B cell (primary cell): ENCODE measurements around the gene CALN1. TPM values are rescaled to one million over a fixed set of nuclear protein-coding genes. Genes with fewer than 3 reads are reported as not detected.

Experiments used
- ATAC-seq: fragments of 200-7000 bp; cut with Tn5 transposase; one replicate; pipeline ENCODE4 v1.10.0; 2021; ENCODE audit warnings: low read depth, mild to moderate bottlenecking, moderate number of reproducible peaks, moderate library complexity
- CTCF ChIA-PET: fragments of 350-600 bp; sonication (Branson Sonifier 250); formaldehyde crosslinking; loops from one replicate; lab custom pipeline; 2021; ENCODE audit warnings: antibody characterized with exemption, inconsistent platforms; lab: Charles Lee
- POLR2A ChIA-PET: fragments of 350-600 bp; sonication (Branson Sonifier 250); formaldehyde crosslinking; loops from one replicate; lab custom pipeline; 2021; ENCODE audit warnings: antibody characterized with exemption; lab: Charles Lee
- DNase-seq: peaks from one replicate; pipeline ENCODE4 v3.0.0; 2013
- H2AFZ ChIP-seq: 2 replicates; pipeline ENCODE4 v1.6.1; 2012; ENCODE audit warnings: mild to moderate bottlenecking, low read depth, low read length; ENCODE audit not compliant: insufficient read depth, poor library complexity, severe bottlenecking
- H3K27ac ChIP-seq, 2 donors: 1 replicate in 1 of 2; 2 replicates in 1 of 2; pipeline ENCODE4 v1.5.1; 2012 to 2013; ENCODE audit warnings: low read length in 2 of 2, mild to moderate bottlenecking in 2 of 2, moderate library complexity in 1 of 2
- H3K27me3 ChIP-seq, 4 experiments: fragments of 200-600 bp in 1 of 4; sonication (generic) in 1 of 4; replicated peaks in 1 of 4; 1 replicate in 2 of 4; 2 replicates in 2 of 4; pipeline versions ENCODE4 v1.6.1 to v1.7.0; 2013 to 2016; ENCODE audit warnings: low read length in 3 of 4, mild to moderate bottlenecking in 2 of 4, mixed read lengths in 1 of 4, moderate library complexity in 1 of 4; ENCODE audit not compliant: insufficient read depth in 4 of 4, control insufficient read depth in 3 of 4; ENCODE audit errors: control extremely low read depth in 1 of 4
- H3K36me3 ChIP-seq, 2 experiments: replicated peaks in 1 of 2; 1 replicate in 1 of 2; 2 replicates in 1 of 2; pipeline versions ENCODE4 v1.6.1 to v1.7.1; 2013; ENCODE audit warnings: low read length in 1 of 2; ENCODE audit not compliant: insufficient read depth in 2 of 2, control insufficient read depth in 1 of 2; ENCODE audit errors: control extremely low read depth in 1 of 2, extremely low read depth in 1 of 2
- H3K4me1 ChIP-seq, 2 donors: fragments of 200-600 bp in 1 of 2; sonication (generic) in 1 of 2; 1 replicate in 1 of 2; 2 replicates in 1 of 2; pipeline versions ENCODE4 v1.5.1 to v1.6.1; 2013 to 2017; ENCODE audit warnings: low read length in 2 of 2; ENCODE audit not compliant: control insufficient read depth in 2 of 2, insufficient read depth in 2 of 2
- H3K4me2 ChIP-seq: replicated peaks from 2 replicates; pipeline ENCODE3; 2012; ENCODE audit warnings: mild to moderate bottlenecking, low read depth, low read length; ENCODE audit not compliant: poor library complexity, severe bottlenecking
- H3K4me3 ChIP-seq, 5 experiments: fragments of 200-600 bp in 1 of 5; sonication (generic) in 1 of 5; 1 replicate in 3 of 5; 2 replicates in 2 of 5; pipeline versions ENCODE4 v1.5.1 to v1.7.0; 2011 to 2016; ENCODE audit warnings: low read length in 4 of 5, mild to moderate bottlenecking in 4 of 5, low read depth in 2 of 5, control low read depth in 1 of 5, moderate library complexity in 1 of 5; ENCODE audit not compliant: insufficient read depth in 1 of 5; ENCODE audit errors: control extremely low read depth in 1 of 5, extremely low read depth in 1 of 5
- H3K79me2 ChIP-seq: fragments of 200-600 bp; sonication (generic); one replicate; pipeline ENCODE4 v1.6.0; 2016; ENCODE audit warnings: low read length; ENCODE audit not compliant: control insufficient read depth, insufficient read depth
- H3K9ac ChIP-seq: fragments of 200-600 bp; sonication (generic); 2 replicates; pipeline ENCODE4 v1.6.1; 2017; ENCODE audit warnings: mild to moderate bottlenecking, low read length, moderate library complexity
- H3K9me3 ChIP-seq, 3 donors: one replicate each; pipeline versions ENCODE4 v1.6.1 to v1.7.1; 2013; ENCODE audit warnings: low read length in 2 of 3; ENCODE audit not compliant: control insufficient read depth in 2 of 3, insufficient read depth in 1 of 3; ENCODE audit errors: control extremely low read depth in 1 of 3
- H4K20me1 ChIP-seq: 2 replicates; pipeline ENCODE4 v1.6.0; 2012; ENCODE audit warnings: mild to moderate bottlenecking, low read length; ENCODE audit not compliant: insufficient read depth, control insufficient read depth, poor library complexity, severe bottlenecking
- H3K27ac Mint-ChIP-seq: one replicate; pipeline ENCODE4 v1.8.0; 2021; ENCODE audit warnings: mixed read lengths
- H3K27me3 Mint-ChIP-seq: one replicate; pipeline ENCODE4 v1.8.0; 2021; ENCODE audit warnings: mixed read lengths
- H3K4me1 Mint-ChIP-seq: one replicate; pipeline ENCODE4 v1.8.0; 2021; ENCODE audit warnings: mixed read lengths
- H3K4me3 Mint-ChIP-seq: one replicate; pipeline ENCODE4 v1.8.0; 2021; ENCODE audit warnings: mixed read lengths
- H3K9me3 Mint-ChIP-seq: one replicate; pipeline ENCODE4 v1.8.0; 2022; ENCODE audit warnings: mixed read lengths; ENCODE audit not compliant: insufficient read depth
- EZH2 ChIP-seq: IDR thresholded peaks from 2 replicates; pipeline ENCODE4 v1.6.1; 2012; ENCODE audit warnings: borderline replicate concordance, low read depth, mild to moderate bottlenecking, moderate library complexity, low read length; ENCODE audit not compliant: insufficient read depth, poor library complexity, severe bottlenecking
- WGBS: methylation state at CpG from one replicate; pipeline ENCODE4 v1.1.5; 2013; ENCODE audit warnings: missing lambda C conversion rate; ENCODE audit not compliant: insufficient coverage; 5-methylcytosine and 5-hydroxymethylcytosine counted together
- intact Hi-C: fragments of 100-400 bp; cut with micrococcal nuclease; formaldehyde crosslinking; loops from one replicate; pipeline ENCODE4 v1.10.0; 2022
- polyA plus RNA-seq: library from polyadenylated mRNA; depleted of rRNA; stranded (reverse); fragments of >200 nt; gene quantifications from 2 replicates; pipeline ENCODE4 v1.2.3, GENCODE V29; 2012
- total RNA-seq, 2 donors: library from RNA; stranded (reverse); fragments of 120-200 nt in 1 of 2; gene quantifications; 1 replicate in 1 of 2; 2 replicates in 1 of 2; pipeline versions ENCODE4 v1.2.3 to v1.2.4, GENCODE V29; 2013 to 2022
- TF ChIP-seq, protein P1 (sequence below): fragments of 200-600 bp; IDR thresholded peaks from one replicate; pipeline ENCODE4 v1.8.0; 2022; ENCODE audit warnings: antibody characterized with exemption, mild to moderate bottlenecking

Gene CALN1
- total and polyA plus RNA-seq, 2 donors (not counting 1 experiment from before 2014, with no cell fraction given) = not detected

DNA sequence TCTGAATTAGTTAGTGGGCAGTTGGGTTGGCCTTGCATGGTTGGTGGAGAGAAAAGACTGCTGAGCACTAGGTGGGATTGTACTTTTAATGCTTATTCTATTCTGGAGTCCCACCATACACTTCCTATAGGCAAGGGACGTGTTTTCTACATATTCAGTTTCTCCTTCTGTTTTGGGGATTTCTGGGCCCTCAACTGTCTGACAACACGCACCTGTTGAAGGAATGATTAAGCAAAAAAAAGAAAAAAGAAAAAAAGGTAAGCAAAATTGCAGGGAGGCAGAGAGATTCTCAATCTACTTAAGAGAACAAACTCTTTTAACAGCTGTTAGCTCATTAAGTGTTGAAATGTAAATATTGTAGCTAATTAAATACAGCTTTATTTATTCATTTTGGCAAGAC is 541.3 kb downstream of the CALN1 start:
- ATAC-seq = no peak
- Mint-ChIP-seq H3K9me3 (peaks cover 3% of the 10 kb centered on the region), H3K4me1 (no peaks in the 10 kb centered on the region)

DNA sequence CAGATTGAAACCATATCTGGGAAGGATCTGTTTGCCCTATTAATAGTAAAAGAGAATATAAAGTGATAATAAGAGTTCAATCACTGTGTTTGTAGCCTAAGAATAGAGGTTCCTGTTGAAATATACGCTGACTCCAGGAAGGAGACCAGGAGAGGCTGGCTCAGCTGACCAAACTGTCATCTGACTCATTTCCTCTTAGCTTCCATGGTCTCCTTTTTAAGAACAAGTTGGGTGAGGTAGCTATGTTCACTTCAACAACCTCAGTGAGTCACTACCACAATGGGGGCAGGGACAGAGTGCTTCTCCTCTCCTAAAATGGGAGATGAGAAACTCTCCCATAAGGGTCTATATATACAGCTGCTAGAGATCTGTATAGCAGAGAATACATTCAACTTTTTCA is 543.3 kb downstream of the CALN1 start:
- Histone ChIP-seq H2AFZ (no peak overlapping the region), H3K4me2 (no peak overlapping the region), H3K36me3 (no peaks in the 10 kb centered on the region), H3K79me2 (no peaks in the 10 kb centered on the region), H3K9me3 (peaks cover 0 to 6% (median 0%) of the 10 kb centered on the region in 3 donors), H3K9ac (no peak overlapping the region), H4K20me1 (no peaks in the 10 kb centered on the region), H3K27me3 (no peaks in the 10 kb centered on the region), H3K4me3 (no peak overlapping the region), H3K4me1 (no peaks in the 10 kb centered on the region), H3K27ac (no peak overlapping the region)
- peaks cover 3% of the 10 kb centered on the region for H3K9me3 Mint-ChIP-seq
- intact Hi-C loops = no loop called here
- H3K27me3 Mint-ChIP-seq = no peaks in the 10 kb centered on the region
- ATAC-seq = no peak
- DNase-seq = no peak
- ChIA-PET POLR2A (no interaction called here), CTCF (no interaction called here)
- H3K4me3 Mint-ChIP-seq = no peak overlapping the region
- WGBS = no CpG with 5 or more reads among the region's 1 CpG
- no peak for TF ChIP-seq EZH2
- TF ChIP-seq, protein P1, sequence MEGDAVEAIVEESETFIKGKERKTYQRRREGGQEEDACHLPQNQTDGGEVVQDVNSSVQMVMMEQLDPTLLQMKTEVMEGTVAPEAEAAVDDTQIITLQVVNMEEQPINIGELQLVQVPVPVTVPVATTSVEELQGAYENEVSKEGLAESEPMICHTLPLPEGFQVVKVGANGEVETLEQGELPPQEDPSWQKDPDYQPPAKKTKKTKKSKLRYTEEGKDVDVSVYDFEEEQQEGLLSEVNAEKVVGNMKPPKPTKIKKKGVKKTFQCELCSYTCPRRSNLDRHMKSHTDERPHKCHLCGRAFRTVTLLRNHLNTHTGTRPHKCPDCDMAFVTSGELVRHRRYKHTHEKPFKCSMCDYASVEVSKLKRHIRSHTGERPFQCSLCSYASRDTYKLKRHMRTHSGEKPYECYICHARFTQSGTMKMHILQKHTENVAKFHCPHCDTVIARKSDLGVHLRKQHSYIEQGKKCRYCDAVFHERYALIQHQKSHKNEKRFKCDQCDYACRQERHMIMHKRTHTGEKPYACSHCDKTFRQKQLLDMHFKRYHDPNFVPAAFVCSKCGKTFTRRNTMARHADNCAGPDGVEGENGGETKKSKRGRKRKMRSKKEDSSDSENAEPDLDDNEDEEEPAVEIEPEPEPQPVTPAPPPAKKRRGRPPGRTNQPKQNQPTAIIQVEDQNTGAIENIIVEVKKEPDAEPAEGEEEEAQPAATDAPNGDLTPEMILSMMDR = no peak
- H3K4me1 Mint-ChIP-seq = no peaks in the 10 kb centered on the region
- no peak overlapping the region for H3K27ac Mint-ChIP-seq

More for the DNA sequence above, 541.3 kb downstream of the CALN1 start:
- no peaks in the 10 kb centered on the region for H3K36me3 ChIP-seq
- Mint-ChIP-seq H3K4me3 (no peak overlapping the region), H3K27ac (no peak overlapping the region), H3K27me3 (no peaks in the 10 kb centered on the region)
- H3K4me3 ChIP-seq = no peak overlapping the region
- DNase-seq = no peak
- H2AFZ ChIP-seq = no peak overlapping the region
- CTCF ChIA-PET = no interaction called here
- H3K4me1 ChIP-seq = no peaks in the 10 kb centered on the region
- no peaks in the 10 kb centered on the region for H4K20me1 ChIP-seq
- POLR2A ChIA-PET = no interaction called here
- no peak for TF ChIP-seq EZH2
- TF ChIP-seq, protein P1 = no peak
- no peak overlapping the region for H3K4me2 ChIP-seq
- H3K9me3 ChIP-seq = peaks cover 0 to 5% (median 0%) of the 10 kb centered on the region in 3 donors
- no CpG with 5 or more reads among the region's 2 CpGs for WGBS
- H3K9ac ChIP-seq = no peak overlapping the region
- intact Hi-C loops = no loop called here
- no peak overlapping the region for H3K27ac ChIP-seq
- no peaks in the 10 kb centered on the region for H3K27me3 ChIP-seq
- no peaks in the 10 kb centered on the region for H3K79me2 ChIP-seq
